HepG2 (cell line): ENCODE data around the gene P2RY11. TPM values are rescaled to one million over a fixed set of nuclear protein-coding genes. Genes with fewer than 3 reads are reported as not detected.

ENCODE experiments used
- ATAC-seq: fragments of 200-7000 bp; cut with Tn5 transposase; 3 replicates; pipeline ENCODE4 v1.9.1; 2020; ENCODE audit warnings: mild to moderate bottlenecking, moderate library complexity
- BruUV-seq: library from RNA; stranded (reverse); fragments of 400-500 nt; replicated peaks from 2 replicates; lab custom pipeline; 2021; lab: Mats Ljungman, UMichigan
- CTCF ChIA-PET: fragments of 300-600 bp; formaldehyde crosslinking; extraction: SDS; loops from one replicate; lab custom pipeline; 2021; ENCODE audit warnings: low total read pairs, inconsistent platforms, low intra/inter-chr PET ratio; lab: Yijun Ruan, JAX
- POLR2A ChIA-PET: fragments of 350-600 bp; sonication (Branson Sonifier 250); formaldehyde crosslinking; loops from one replicate; lab custom pipeline; 2020; ENCODE audit warnings: antibody characterized with exemption, inconsistent platforms; lab: Yijun Ruan, JAX
- DNase-seq: peaks from one replicate; pipeline ENCODE4 v3.0.0-alpha.2; 2015; ENCODE audit warnings: low spot score
- FAIRE-seq: peaks from 3 replicates; lab custom pipeline; 2011; peaks lifted over from hg19 to GRCh38; lab: Jason Lieb, UNC
- H2AFZ ChIP-seq: one replicate; pipeline ENCODE4 v1.6.1; 2011; ENCODE audit warnings: low read length, inconsistent platforms
- H3K27ac ChIP-seq: fragments of 300-600 bp; 3 replicates; pipeline ENCODE4 v1.8.0; 2011; ENCODE audit warnings: mixed run types, mild to moderate bottlenecking, mixed read lengths, low read length, inconsistent platforms; ENCODE audit not compliant: insufficient read depth; ENCODE audit errors: extremely low read length
- H3K27me3 ChIP-seq, 2 experiments: fragments of 200-600 bp in 1 of 2; 2 replicates in 1 of 2; 3 replicates in 1 of 2; pipeline versions ENCODE4 v1.6.0 to v1.8.0; 2011; ENCODE audit warnings: low read length in 2 of 2, mild to moderate bottlenecking in 2 of 2, moderate library complexity in 2 of 2, inconsistent platforms in 1 of 2; ENCODE audit not compliant: insufficient read depth in 2 of 2, control insufficient read depth in 1 of 2
- H3K36me3 ChIP-seq, 2 experiments: fragments of 200-600 bp in 1 of 2; replicated peaks in 1 of 2; 2 replicates in 1 of 2; 3 replicates in 1 of 2; pipeline versions ENCODE4 v1.5.1 to v1.8.0; 2011; ENCODE audit warnings: low read length in 2 of 2, inconsistent platforms in 1 of 2; ENCODE audit not compliant: insufficient read depth in 2 of 2, control insufficient read depth in 1 of 2
- H3K4me1 ChIP-seq: 2 replicates; pipeline ENCODE4 v1.5.1; 2012; ENCODE audit warnings: low read length, inconsistent platforms; ENCODE audit not compliant: insufficient read depth
- H3K4me2 ChIP-seq: 2 replicates; pipeline ENCODE4 v1.6.0; 2011; ENCODE audit warnings: low read depth, low read length, inconsistent platforms
- H3K4me3 ChIP-seq, 3 experiments: fragments of 200-600 bp in 1 of 3; sonication (generic), shearing (Covaris generic) in 1 of 3; replicated peaks in 1 of 3; 2 replicates each; pipeline ENCODE4 v1.5.1; 2011 to 2016; ENCODE audit warnings: low read length in 3 of 3, inconsistent platforms in 2 of 3, low read depth in 2 of 3, mild to moderate bottlenecking in 2 of 3, control low read depth in 1 of 3, mixed read lengths in 1 of 3; ENCODE audit not compliant: insufficient read depth in 1 of 3
- H3K79me2 ChIP-seq: one replicate; pipeline ENCODE4 v1.6.1; 2011; ENCODE audit warnings: low read length, inconsistent platforms; ENCODE audit not compliant: insufficient read depth
- H3K9ac ChIP-seq: 2 replicates; pipeline ENCODE4 v1.6.0; 2011; ENCODE audit warnings: mild to moderate bottlenecking, low read depth, low read length, inconsistent platforms; ENCODE audit not compliant: insufficient read depth
- H3K9me3 ChIP-seq: 2 replicates; pipeline ENCODE4 v1.5.1; 2012; ENCODE audit warnings: mild to moderate bottlenecking, low read length
- H4K20me1 ChIP-seq: 2 replicates; pipeline ENCODE4 v1.6.0; 2011; ENCODE audit warnings: inconsistent platforms, mild to moderate bottlenecking, low read length, moderate library complexity; ENCODE audit not compliant: insufficient read depth
- ARNT2 ChIP-seq: sonication (generic); formaldehyde crosslinking; IDR thresholded peaks from 2 replicates; pipeline ENCODE4 v1.8.0; 2022; ENCODE audit warnings: mild to moderate bottlenecking, low read depth, missing genetic modification reagents, moderate library complexity
- ATF2 ChIP-seq: sonication (generic); formaldehyde crosslinking; IDR thresholded peaks from 2 replicates; pipeline ENCODE4 v1.4.0; 2020; ENCODE audit warnings: missing genetic modification reagents
- DMAP1 ChIP-seq: IDR thresholded peaks from 2 replicates; pipeline ENCODE4 v1.6.1; 2016
- HOXA3 ChIP-seq: sonication (generic); formaldehyde crosslinking; IDR thresholded peaks from 2 replicates; pipeline ENCODE4 v1.5.0; 2020; ENCODE audit warnings: missing genetic modification reagents
- JARID2 ChIP-seq: sonication (generic); formaldehyde crosslinking; IDR thresholded peaks from 2 replicates; pipeline ENCODE4 v1.8.1; 2023; ENCODE audit warnings: missing genetic modification reagents, inconsistent platforms; ENCODE audit not compliant: insufficient replicate concordance
- LCORL ChIP-seq, 2 experiments: fragments of 450-650 bp in 1 of 2; sonication (generic) in 1 of 2; formaldehyde crosslinking in 1 of 2; IDR thresholded peaks; 2 replicates each; pipeline versions ENCODE4 v1.5.0 to v1.6.1; 2017 to 2020; ENCODE audit warnings: antibody characterized with exemption in 1 of 2, missing genetic modification reagents in 1 of 2
- MAFK ChIP-seq, 2 experiments: IDR thresholded peaks in 1 of 2; conservative IDR thresholded peaks in 1 of 2; 2 replicates each; pipeline ENCODE4 v1.6.1; 2011; ENCODE audit warnings: improper control_type of control experiment in 2 of 2, low read length in 2 of 2
- NFYC ChIP-seq: IDR thresholded peaks from 2 replicates; pipeline ENCODE4 v1.6.1; 2016; ENCODE audit warnings: missing genetic modification reagents, missing compliant biosample characterization
- ZBTB7B ChIP-seq: sonication (generic); formaldehyde crosslinking; IDR thresholded peaks from 2 replicates; pipeline ENCODE4 v1.4.0; 2020; ENCODE audit warnings: missing genetic modification reagents
- ZBTB8A ChIP-seq: sonication (generic); formaldehyde crosslinking; IDR thresholded peaks from 2 replicates; pipeline ENCODE4 v1.4.0; 2020; ENCODE audit warnings: mild to moderate bottlenecking, low read depth, missing genetic modification reagents, borderline replicate concordance
- ZNF280B ChIP-seq: sonication (generic); formaldehyde crosslinking; IDR thresholded peaks from 2 replicates; pipeline ENCODE4 v1.5.0; 2020; ENCODE audit warnings: missing genetic modification reagents, mild to moderate bottlenecking, borderline replicate concordance
- ZNF337 ChIP-seq: sonication (generic); formaldehyde crosslinking; IDR thresholded peaks from 2 replicates; pipeline ENCODE4 v1.5.1; 2020; ENCODE audit warnings: missing genetic modification reagents, low read depth, mild to moderate bottlenecking, borderline replicate concordance
- ZNF44 ChIP-seq: sonication (generic); formaldehyde crosslinking; IDR thresholded peaks from 2 replicates; pipeline ENCODE4 v1.5.1; 2020; ENCODE audit warnings: mild to moderate bottlenecking, missing genetic modification reagents
- ZNF572 ChIP-seq: sonication (generic); formaldehyde crosslinking; IDR thresholded peaks from 2 replicates; pipeline ENCODE4 v1.5.1; 2020; ENCODE audit warnings: mild to moderate bottlenecking, missing genetic modification reagents
- WGBS: methylation state at CpG from one replicate; pipeline ENCODE4 v1.1.6; 2017; ENCODE audit warnings: low lambda C conversion rate; 5-methylcytosine and 5-hydroxymethylcytosine counted together
- in situ Hi-C: cut with HindIII; loops from 2 replicates; pipeline ENCODE4 v1.10.0; 2017; ENCODE audit warnings: low pct_unique_long_range_greater_than_20kb; ENCODE audit not compliant: extremely low pct_ligation_motif_present
- intact Hi-C: fragments of 100-400 bp; cut with micrococcal nuclease; formaldehyde crosslinking; loops from one replicate; pipeline ENCODE4 v1.10.0; 2022; ENCODE audit not compliant: unreplicated experiment
- polyA plus RNA-seq, 8 experiments: library from polyadenylated mRNA; depleted of rRNA in 3 of 8; stranded (reverse) in 7 of 8; unstranded in 1 of 8; fragments of >200 nt; fragmentation: Illumina TruSeq in 4 of 8; extraction: Trizol in 4 of 8; gene quantifications; 2 replicates each; pipeline versions ENCODE4 v1.2.1 to v1.2.3, GENCODE V29; 2011 to 2016; ENCODE audit warnings: low read depth in 4 of 8, missing spikeins in 1 of 8, mixed read lengths in 1 of 8; ENCODE audit not compliant: insufficient read depth in 1 of 8
- total RNA-seq, 5 experiments: library from RNA; depleted of rRNA; stranded (reverse); fragments of >200 nt; fragmentation: Illumina TruSeq; extraction: Trizol; gene quantifications; 2 replicates each; pipeline ENCODE4 v1.2.3, GENCODE V29; 2016; ENCODE audit warnings: low read depth in 1 of 5

The P2RY11 gene
- total and polyA plus RNA-seq, 2 of the 13 experiments (the other 11 are each of a cell fraction or from before 2014, with no cell fraction given), result 4.0 to 7.8 TPM

DNA sequence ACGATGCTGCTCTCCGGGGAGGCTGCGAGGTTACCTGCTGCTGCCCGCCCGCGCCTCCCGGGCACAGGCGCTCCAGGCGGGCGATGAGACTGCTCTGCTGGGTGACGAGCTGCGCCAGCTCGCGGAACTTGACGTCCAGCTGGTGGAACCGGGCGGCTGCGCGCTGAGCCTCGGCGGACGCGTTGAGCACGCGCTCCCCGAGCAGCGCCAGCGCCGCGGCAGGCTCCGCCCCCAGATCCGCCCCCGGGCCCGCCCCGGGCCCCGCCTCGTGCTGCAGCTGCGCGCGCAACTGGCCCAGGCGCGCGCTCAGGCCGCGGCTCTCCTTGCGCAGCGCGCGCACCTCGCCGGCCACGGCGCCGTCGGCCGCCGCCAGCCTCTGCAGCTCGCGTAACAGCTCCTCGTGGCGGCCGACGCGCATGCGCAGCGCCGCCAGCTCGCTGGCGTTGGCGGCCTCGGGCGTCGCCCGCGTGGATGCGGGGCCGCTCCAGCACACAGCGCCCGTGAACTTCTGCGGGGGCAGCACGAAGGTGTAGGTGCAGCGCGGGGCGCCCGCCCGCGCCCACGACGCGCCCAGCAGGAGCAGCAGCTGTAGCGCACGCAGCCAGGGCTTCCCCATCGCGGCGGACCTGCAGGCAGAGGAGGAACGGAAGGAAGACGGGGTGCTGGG is 15.4 kb upstream of the P2RY11 start (continued):
- no peak for TF ChIP-seq ATF2 (CRISPR knock-in tag)
- TF ChIP-seq ZBTB7B, result no peak
- TF ChIP-seq ARNT2 (CRISPR knock-in tag), result no peak
- no peak for TF ChIP-seq ZBTB8A
- TF ChIP-seq ZNF572 (CRISPR knock-in tag), result no peak
- TF ChIP-seq LCORL (IDR thresholded peaks at IDR 0.05), result no peak
- no peak for TF ChIP-seq LCORL (CRISPR knock-in tag; IDR thresholded peaks at IDR 0.05)
- TF ChIP-seq ZNF44 (CRISPR knock-in tag), result no peak
- no peak for TF ChIP-seq NFYC (CRISPR knock-in tag)
- no peak for TF ChIP-seq ZNF280B (CRISPR knock-in tag)

DNA sequence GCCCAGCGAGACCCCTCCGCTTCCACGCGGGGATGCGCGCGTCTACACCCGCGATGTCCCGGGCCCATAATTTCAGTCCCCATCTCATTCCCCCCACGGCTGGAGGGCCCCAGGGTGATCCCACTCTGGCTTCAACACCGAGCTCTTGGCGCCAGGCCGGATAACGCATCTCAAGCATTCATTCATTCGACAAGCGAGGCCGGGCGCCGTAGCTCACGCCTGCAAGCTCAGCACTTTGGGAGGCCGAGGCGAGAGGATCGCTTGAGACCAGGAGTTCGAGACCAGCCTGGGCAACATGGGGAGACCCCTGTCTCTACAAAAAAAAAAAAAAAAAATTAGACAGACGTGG is 14.9 kb upstream of the P2RY11 start:
- no TSS peak for BruUV-seq
- 92% methylated on average over 24 of the region's 26 CpGs for WGBS
- Histone ChIP-seq H3K4me2 (no peak overlapping the region), H3K36me3 (peaks cover 0 to under 1% of the 10 kb centered on the region in 2 experiments; a peak in 2 of 5 replicates), H3K79me2 (no peaks in the 10 kb centered on the region), H2AFZ (no peak overlapping the region), H3K27ac (no peak overlapping the region), H3K9me3 (no peaks in the 10 kb centered on the region), H3K4me1 (peaks cover 16% of the 10 kb centered on the region), H3K27me3 (no peaks in the 10 kb centered on the region)
- in situ Hi-C loops, result no loop called here
- CTCF ChIA-PET, result no interaction called here
- DNase-seq, result no peak
- TF ChIP-seq ZNF337 (CRISPR knock-in tag) (no peak), MAFK (conservative IDR thresholded peaks at IDR 0.05 in 1 of 2, IDR thresholded peaks at IDR 0.05 in 1 of 2; ENCODE audit: low read length in 2 of 2) (0 out of 4 replicates have a peak, but pooled peaks of 1 of the 2 experiments have one; percentile 4), HOXA3 (CRISPR knock-in tag) (no peak), DMAP1 (CRISPR knock-in tag) (no peak), JARID2 (CRISPR knock-in tag) (no peak)
- TF ChIP-seq, all 625 proteins: peak for 1
- Histone ChIP-seq H4K20me1 (no peaks in the 10 kb centered on the region), H3K4me3 (no peak overlapping the region), H3K9ac (no peak overlapping the region)
- POLR2A ChIA-PET, result no interaction called here
- ATAC-seq (no peak), FAIRE-seq (no peak)
- intact Hi-C loops, result no loop called here
